ENCODE data around the gene KRTAP5-6.

Gene KRTAP5-6, protein sequence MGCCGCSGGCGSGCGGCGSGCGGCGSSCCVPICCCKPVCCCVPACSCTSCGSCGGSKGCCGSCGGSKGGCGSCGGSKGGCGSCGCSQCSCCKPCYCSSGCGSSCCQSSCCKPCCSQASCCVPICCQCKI

DNA sequence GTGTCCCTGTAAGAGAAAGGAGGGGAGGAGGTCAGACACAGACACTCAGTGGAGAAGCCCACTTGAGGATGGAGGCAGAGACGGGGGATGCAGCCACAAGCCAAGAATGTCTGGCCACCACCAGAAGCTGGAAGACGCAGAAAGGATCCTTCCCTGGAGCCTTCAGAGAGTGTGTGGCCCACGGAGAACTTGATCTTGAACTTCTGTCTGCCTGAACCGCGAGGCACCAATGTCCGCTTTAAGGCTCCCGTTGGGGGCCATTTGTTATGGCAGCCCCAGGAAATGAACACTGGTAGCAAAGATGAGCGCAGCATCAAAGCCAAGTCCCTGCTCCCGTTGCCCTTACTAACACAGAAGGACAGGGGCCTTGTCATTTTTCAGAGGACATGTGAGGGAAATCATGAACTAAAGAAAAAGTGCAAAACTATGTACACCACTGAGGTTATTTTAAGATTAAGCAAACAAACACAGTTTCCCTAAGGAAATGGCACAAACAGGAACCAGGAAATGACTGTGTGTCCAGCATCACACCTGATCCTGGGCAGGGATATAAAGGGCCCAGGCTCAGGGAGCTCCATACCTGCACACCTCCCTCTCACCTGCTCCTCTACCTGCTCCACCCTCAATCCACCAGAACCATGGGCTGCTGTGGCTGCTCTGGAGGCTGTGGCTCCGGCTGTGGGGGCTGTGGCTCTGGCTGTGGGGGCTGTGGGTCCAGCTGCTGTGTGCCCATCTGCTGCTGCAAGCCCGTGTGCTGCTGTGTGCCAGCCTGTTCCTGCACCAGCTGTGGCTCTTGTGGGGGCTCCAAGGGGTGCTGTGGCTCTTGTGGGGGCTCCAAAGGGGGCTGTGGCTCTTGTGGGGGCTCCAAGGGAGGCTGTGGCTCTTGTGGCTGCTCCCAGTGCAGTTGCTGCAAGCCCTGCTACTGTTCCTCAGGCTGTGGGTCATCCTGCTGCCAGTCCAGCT, at the start of gene KRTAP5-6:
KRTAP5-6 (plus strand) TSS at position 588 of the 963 bp plus-strand sequence; CDS start at position 639, 51 bp downstream.
- no peak for DNase-seq

DNA sequence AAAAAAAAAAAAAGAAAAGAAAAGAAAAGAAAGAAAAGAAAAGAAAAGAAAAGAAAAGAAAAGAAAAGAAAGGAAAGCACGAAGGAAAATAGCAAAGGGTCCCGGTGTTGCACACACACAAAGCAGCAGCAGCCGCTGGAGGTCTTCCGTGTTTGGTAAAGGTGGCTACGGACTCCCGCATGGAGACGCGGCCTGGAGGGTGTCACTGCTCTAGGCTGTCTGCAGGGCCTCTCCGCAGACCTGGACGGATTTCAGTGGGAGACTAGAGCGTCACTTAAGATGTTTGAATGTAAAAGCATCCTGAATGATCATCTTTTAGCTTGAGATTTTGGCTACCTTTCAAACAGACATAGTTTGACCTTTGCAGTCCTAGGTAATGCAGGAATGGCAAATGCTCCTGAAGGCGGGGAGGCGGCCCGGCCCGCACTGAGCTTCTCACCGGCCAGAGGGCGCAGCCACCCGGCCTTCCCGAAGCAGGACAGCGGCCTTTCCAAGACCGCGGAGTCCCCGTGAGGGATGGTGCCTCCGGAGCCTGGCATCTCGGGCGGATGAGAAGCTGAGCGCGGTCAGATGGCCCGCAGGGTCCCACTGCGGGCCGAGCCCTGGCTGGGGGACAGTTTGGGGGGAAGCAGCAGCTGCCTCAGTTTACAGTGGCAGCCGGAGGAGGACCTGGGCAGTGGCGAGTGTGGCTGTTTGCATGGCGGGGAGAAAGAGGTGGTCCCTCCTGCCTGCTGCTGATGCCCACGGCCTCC, 48.9 kb upstream of the KRTAP5-6 start:
- DNase-seq = no peak

DNA sequence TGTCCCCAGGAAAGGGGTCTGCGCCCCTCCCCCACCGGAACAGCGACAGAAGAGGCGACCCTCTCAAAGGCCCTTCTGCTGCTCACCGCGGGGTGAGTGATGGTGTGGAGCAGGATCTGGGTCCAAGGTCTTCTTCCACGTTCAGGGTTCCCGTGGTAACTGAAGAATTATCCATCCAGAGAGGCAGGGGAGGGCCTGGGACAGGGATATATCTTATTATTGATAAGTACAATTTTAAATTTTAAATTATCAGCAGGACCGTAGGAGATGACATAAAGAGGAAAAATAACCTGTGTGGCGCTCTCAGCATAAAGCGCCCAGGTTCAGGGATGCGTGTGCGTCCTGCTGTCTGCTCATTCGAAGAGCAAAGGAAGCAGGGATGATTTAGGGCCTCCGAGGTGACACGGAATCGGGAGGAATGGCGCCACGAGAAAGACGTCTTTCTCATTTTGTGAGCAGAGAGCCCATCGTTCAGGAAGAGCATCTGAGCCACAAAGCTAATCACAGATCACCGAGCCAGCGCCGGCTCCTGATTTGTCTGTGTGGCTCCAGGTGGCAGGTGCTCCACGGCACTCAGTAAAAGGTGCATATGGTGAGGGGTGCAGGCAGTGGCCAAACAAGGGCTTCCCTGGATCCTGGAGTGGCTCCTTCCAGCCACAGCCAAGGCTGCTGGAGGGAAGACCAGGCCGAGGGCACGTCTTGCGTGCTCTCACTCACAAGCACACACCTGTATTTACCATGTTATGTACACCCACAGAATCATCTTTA, 48.2 kb upstream of the KRTAP5-6 start:
- no peak for DNase-seq

DNA sequence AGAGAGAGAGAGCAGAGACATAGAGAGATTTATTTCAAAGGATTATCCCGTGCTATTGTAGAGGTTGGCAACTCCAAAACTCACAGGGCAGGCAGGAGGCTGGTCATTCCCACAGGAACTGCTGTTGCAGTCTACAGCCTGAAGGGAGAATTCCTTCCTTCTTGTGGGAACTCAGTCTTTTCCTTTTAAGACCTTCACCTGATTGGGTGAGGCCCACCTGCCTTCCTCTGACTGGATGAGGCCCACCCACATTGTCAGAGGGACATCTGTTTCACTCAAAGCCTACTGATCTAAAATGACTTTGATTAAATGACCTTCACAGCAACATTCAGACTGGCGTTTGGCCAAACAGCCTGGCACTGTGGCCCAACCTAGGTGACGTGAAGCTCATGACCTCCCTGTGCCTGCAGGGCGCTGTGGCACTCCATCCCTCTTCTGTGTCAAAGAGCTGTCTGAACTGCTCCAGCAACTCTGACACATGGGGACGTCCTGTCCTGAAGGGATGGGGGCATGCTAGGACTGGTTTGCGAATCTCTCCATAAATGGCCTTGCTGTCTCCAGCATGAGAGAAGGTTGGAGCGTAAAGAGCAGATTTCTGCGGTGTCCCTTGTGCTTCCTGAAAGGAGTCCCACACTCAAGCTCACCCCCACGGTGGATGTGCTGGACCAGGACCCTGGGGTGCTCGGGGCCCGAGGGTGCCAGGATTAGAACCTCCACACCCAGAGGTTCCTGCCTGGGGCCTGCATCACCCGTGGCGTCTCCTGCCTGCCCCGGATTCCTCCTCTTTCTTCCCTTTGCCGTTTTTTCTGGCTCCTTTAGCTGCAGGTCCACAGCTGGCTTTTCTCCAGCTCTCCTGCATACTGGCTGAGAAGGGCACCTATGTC, 46.7 kb upstream of the KRTAP5-6 start:
- no peak for DNase-seq

DNA sequence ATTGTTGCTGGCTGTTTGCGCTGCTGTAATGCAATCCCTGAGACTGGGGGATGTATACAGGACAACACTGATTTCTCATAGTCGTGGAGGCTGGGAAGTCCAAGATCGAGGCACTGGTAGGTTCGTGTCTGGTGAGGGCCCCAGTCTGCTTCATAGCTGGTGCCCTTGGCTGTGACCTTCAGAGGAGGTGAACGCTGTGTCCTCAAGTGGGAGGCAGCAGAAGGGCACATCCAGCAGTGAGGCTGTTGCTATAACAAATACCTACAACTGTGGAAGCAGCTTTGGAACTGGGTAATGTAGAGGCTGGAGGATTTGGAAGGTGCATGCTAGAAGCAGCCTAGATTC, 46.1 kb upstream of the KRTAP5-6 start:
- no peak for DNase-seq

DNA sequence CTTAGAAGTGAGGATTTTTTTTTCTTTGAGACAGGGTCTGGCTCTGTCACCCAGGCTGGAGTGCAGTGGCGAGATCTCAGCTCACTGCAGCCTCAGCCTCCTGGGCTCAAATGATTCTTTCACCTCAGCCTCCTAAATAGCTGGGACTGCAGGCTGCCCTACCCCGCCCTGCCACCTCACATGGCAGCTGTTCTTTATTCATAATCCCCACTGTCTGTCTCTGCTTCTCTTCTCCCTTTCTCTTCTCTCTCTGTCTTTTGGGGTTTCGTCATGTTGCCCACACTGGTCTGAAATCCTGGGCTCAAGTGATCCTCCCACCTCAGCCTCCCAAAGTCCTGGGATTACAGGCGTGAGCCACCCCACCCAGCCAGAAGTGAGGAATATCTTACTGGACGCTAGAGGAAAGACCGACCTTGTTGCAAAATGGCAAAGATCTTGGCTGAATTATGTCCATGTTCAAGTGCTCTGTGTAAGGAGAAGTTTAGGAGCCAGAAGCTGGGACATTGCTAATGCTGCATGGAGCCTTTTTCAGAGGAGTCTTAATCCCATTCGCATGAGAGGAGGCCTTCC, 45.5 kb upstream of the KRTAP5-6 start:
- no peak for DNase-seq

DNA sequence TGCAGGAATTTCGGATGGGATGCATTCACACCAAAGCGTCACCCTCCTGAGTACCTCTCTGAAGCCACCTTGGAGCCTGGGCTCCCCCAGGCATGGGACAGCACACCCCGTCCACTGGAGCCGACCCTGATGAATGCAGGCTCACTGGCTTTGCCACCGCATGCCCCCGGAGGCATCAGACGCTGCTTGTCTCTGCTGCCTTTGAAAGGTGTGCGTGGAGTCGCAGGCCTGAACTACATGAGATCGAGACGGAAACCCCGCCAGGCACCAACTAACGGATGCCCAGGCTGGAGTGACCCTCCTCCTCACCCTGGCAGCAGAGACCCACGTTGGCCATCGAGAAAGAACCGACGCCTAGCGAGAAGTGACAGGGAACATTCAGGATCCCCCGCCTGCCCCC, 45.0 kb upstream of the KRTAP5-6 start:
- no peak for DNase-seq

DNA sequence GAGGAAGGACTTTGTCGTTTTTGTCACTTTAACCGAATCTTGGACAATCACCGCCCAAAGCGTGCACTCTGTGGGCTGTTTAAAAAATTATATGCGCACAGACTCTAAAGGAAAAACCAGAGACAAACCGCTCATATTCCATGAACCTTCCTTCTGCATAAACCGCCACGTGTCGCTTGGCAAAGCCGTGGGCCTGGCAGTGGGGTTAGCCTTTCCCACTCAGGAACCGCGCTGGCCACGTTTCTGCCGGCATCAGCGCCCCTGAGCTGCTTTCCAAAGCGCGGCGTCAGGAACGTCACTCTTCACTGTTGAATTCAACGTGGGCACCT, 44.6 kb upstream of the KRTAP5-6 start:
- no peak for DNase-seq

DNA sequence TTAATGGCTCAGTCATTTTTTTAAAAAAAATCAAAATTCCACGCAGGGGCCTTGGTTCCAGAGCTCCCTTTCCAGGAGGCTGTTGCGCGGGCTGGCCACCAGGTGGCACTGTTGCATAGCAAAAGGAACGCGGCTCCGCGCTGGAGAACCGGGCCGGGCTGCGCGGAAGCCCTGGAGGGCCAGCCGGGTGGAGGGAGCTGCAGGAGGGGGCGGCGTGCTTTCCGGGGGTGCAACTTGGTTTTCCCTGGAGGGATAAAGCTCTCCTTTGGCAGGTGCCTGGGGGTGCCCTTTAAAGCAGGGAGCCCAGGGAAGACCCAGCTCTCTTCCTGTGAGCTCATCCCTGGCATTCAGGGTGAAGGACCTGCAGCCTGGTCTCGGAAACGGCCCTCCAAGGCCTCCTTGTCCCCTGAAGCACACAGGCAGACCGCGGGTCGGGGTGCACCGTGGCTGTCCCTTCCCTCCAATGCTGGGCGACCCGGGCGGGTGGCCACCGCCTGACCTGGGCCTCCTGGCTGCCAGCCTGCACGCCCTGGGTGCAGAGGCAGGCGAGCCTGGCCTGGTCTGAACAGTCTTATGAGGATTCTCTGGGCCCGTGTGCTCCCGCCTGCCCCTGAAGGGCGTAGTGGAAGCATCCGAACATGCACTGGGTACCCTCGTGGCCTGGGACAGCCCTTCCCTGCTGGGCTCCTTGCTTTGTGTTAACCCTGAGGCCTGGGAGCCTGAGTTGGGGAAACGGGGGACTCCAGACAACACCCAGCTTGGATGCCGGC, 44.0 kb upstream of the KRTAP5-6 start:
- DNase-seq = peak; percentile 62 to 78

DNA sequence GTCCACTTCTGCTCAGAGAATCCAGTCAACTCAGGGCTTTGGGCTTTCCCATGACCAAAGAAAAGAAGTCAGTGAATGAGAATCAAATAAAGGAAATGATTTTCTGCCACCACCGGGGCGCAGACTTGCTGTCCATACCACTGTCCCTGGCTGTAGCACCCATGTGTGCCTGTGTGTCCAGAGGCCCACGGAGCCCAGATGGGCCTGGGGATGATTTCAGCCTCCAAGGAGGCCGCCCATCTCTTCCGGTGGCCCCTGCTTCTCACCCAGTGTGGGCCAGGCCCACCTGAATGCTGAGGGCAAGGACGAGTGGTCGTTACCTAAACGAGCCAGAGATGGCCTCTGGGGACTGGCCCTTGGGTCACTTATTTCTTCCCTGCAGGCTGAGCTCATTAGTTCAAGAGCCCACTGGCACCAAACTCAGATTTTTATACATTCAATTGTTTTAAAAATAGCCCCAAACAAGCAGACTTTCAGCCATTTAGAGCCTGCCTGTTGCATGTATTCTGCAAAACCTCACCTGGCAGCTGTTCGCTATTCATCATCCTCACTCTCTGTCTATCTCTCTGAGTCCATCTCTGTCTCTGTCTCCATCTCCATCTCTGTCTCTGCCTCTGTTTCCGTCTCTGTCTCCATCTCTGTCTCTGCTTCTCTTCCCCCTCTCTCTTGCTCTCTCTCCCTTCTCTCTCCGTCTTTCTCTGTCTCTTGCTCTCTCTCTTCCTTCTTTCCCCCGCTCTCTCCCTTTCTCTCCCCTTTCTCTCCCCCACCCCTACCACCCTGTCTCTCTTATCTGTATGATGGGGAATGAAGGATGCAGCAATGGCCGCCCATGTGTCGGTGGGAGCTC, 43.2 kb upstream of the KRTAP5-6 start:
- no peak for DNase-seq

DNA sequence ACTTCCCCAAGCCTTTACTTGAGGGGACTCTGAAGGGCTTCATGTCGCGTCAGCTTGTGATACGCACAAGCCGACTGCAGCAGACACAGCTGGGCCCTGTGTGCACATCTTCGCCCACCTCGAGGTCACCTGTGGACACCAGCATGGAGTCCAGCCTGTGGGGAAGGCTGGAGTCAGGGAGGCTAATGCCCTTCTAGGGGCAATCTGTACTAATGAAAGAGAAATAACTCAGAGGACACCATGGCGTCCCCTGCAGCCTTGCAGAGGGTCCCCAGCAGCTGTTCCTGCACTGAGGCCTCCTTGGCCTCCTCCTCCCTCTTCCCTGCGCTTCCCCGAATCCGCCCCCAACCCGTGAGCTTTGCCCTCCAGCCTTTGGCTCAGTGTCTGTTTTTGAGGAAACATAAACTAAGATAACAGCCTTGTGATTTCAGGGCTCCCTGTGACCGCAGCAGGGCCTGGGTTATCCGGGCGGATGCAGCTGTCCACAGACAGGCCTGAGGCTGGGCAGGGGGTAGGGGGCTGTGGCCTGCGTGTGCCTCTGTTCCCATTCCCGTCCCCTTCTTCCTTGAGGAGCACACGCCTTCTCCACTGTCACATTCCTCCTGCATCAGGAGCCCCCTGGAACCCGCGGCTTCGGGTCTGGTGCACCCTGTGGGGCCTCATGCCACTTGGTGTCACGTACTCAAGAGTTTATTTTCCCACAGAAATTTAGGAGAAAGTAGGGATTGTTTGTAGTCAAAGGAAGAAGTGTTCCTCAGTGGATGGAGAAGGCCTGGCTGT, 42.4 kb upstream of the KRTAP5-6 start:
- DNase-seq = no peak

DNA sequence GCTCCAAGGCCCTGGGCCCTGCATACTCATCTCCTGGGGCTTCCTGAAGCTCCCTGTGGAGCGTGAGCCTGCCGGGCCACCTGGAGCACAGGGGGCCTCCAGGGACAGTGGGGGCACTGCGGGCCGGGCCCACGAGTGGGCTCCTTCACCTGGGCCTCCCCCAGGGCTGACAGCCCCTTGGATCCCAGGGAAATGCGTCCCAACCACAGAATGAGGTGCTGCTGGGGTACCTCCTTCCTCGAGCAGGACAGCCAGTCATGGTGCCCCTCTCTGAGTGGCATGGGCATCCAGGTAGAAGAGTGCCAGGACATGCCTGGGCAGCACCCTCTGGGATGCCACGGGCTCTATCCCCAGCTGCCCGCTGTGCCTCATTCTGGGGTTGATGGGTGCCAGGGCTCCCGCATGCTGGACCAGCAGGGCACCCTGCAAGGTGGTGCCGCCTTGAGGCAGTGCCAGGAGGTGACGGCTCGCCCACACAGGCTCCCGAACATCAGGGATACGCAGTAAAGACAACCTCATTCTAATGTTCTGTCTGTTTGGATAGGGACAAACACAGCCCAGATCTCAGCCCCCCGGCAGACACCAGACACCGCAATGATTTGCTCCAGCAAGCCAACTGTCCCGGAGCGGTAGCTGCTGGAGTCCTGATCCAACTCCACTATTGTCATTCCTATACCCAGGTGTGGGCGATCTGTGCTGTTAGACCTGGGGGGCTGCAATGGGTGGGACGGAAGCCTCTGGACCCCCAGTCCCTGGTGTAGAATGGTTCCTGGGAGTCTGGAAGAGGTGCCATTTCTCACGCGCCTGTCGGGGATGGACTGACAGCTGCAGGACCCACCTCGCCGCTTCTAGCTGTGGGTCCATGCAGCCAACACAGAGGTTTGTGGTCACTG, 41.6 kb upstream of the KRTAP5-6 start:
- DNase-seq = no peak

DNA sequence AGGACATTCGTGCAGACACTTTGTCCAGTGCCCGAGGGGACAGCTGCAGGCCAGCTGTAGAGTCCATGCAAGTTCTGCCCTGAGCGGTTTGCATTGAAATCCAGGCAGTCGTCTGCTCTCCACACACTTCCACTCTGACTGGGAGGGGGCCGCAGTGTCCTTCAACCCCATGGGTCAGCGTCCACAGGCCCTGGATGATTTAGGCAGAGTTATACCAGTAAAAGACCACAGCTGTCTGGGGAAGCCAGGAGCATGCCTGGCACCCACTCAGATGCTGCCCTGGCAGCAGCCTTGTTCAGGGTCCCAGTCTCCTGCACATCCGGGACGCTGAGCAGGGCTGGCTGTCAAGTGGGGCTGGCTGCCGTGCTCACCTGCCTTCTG, 40.9 kb upstream of the KRTAP5-6 start:
- no peak for DNase-seq

DNA sequence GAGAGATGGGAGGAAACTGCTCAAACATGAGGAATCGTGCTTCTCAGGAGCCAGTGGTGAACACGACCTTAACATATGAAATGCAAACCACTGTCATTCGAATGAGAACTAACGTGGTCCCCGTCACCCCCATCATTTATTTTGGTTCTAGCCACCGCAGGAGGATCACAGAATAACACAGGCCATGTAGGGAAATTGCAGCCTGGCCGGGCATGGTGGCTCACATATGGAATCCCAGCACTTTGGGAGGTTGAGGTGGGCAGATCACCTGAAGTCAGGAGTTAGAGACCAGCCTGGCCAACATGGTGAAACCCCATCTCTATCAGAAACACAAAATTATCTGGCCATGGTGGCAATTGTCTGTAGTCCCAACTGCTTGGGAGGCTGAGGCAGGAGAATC, 40.3 kb upstream of the KRTAP5-6 start:
- DNase-seq = no peak

DNA sequence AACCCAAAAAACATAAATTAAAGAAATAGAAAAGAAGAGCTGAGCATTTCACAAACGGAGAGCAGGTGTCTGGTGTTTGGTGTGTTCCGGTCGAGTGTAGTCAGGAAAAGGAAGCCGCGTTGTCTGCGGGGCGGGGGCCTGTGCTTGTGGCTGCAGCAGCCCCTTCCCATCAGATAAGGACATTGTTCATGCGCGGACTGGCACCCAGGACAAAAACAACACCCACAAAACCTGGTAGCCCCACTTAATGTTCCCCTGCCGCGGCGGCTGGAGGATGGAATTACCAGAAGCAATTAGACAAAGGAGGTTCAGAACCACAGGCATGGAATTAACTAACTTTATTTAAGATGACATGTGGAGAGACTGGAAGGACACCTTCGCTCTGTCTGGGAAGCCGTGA, 37.5 kb upstream of the KRTAP5-6 start:
- DNase-seq = no peak

DNA sequence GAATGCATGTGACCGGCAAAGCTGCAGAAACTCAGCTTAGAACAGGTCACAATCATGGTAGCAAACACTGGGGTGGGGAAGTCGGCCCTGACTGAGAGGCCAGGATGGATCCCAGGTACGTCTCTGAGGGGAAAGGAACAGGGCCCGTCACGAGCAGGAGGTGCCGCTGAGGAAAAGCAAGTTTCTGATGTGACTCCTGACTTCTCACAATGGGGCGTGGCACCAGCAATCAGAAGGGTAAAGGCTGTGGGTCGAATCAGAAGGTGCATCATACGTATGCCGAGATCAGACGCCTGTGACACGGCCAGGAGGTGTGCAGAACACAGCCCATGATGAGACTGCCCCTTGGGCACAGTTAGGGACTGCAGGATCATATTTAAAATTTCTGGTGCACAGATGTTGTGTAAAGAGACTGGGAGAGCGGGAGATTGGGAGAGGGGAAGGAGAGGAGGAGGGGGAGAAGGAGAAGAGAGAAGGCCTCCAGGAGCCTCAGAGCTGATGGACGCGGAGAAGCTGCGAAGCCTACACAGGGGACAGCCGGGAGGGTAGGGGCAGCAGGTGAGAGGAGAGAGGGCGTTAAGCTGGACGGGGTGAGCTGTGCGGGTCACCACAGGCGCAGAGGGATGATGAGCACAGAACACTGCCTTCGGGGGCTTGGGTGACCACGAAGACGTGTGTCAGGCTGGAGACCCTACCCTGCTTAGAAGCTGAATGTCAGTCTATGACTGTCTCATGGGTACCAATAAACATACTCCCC, 36.7 kb upstream of the KRTAP5-6 start:
- no peak for DNase-seq
